HG02642 (cell line): ENCODE measurements around the gene H19.

Experiments
- ATAC-seq: cut with Tn5 transposase; IDR thresholded peaks from one replicate; pipeline ENCODE4 v1.9.1; 2021; ENCODE audit warnings: mild to moderate bottlenecking; ENCODE audit not compliant: unreplicated experiment, poor library complexity

The H19 gene

GRCh38 chr11:1987024-1987423 is 10.6 kb downstream of the H19 start:
- no peak for ATAC-seq

- no peak for ATAC-seq
Observed at GRCh38 chr11:1983601-1983961, 14.1 kb downstream of the H19 start.

- no peak for ATAC-seq
Observed at GRCh38 chr11:1982873-1983600, 14.6 kb downstream of the H19 start.

GRCh38 chr11:1979607-1980006 is 18.0 kb downstream of the H19 start:
- no peak for ATAC-seq

GRCh38 chr11:1978720-1979473 is 18.7 kb downstream of the H19 start:
- no peak for ATAC-seq

GRCh38 chr11:1975185-1975584 is 22.5 kb downstream of the H19 start:
- no peak for ATAC-seq

GRCh38 chr11:1970956-1971355 is 26.7 kb downstream of the H19 start:
- no peak for ATAC-seq

- ATAC-seq: no peak
Observed at GRCh38 chr11:1969776-1970175, 27.9 kb downstream of the H19 start.

GRCh38 chr11:1969035-1969434 is 28.6 kb downstream of the H19 start:
- ATAC-seq: no peak

GRCh38 chr11:1968454-1969002 is 29.1 kb downstream of the H19 start:
- no peak for ATAC-seq

- ATAC-seq: no peak
Observed at GRCh38 chr11:1967641-1968225, 29.9 kb downstream of the H19 start.

GRCh38 chr11:1966531-1966930 is 31.1 kb downstream of the H19 start:
- ATAC-seq: no peak

- ATAC-seq: no peak
Observed at GRCh38 chr11:1964955-1965354, 32.7 kb downstream of the H19 start.

- ATAC-seq: no peak
Observed at GRCh38 chr11:1964348-1964747, 33.3 kb downstream of the H19 start.

- ATAC-seq: no peak
Observed at GRCh38 chr11:1963864-1964263, 33.8 kb downstream of the H19 start.

- no peak for ATAC-seq
Observed at GRCh38 chr11:1959786-1960185, 37.9 kb downstream of the H19 start.

- ATAC-seq: no peak
Observed at GRCh38 chr11:1958367-1958766, 39.3 kb downstream of the H19 start.

GRCh38 chr11:1953489-1954266 is 44.0 kb downstream of the H19 start:
- no peak for ATAC-seq

GRCh38 chr11:1952806-1953482 is 44.7 kb downstream of the H19 start:
- no peak for ATAC-seq

- no peak for ATAC-seq
Observed at GRCh38 chr11:1949922-1950321, 47.7 kb downstream of the H19 start.
